GM21723 (cell line): ENCODE results near the gene SCGB3A2.
"Not testable (repeated sequence)": the region's sequence is repeated elsewhere in the genome, so short reads cannot be mapped to it uniquely, and the experiment has no call there.

Source experiments
- ATAC-seq: cut with Tn5 transposase; IDR thresholded peaks from one replicate; pipeline ENCODE4 v1.9.1; 2021; ENCODE audit warnings: mild to moderate bottlenecking, moderate library complexity; ENCODE audit not compliant: unreplicated experiment

Gene SCGB3A2

DNA sequence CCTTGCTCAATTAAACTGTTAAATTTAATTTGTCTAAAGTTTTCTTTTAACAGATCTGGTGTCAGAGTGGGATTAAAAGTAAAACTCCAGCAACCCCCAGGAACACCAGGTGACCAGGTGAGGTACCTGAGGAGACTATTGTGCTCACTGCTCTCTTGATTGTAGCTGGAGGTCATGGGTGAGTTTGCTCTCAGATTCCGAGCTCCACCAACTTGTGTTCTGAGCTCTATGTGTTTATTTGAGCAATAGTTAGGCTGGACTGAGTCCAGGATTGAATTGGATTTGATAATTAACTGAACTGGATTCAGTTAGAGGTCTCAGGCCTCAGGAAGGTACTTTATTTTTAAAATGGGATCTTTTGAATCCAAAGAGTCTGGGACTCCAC is 17.9 kb upstream of the SCGB3A2 start:
- no peak for ATAC-seq

DNA sequence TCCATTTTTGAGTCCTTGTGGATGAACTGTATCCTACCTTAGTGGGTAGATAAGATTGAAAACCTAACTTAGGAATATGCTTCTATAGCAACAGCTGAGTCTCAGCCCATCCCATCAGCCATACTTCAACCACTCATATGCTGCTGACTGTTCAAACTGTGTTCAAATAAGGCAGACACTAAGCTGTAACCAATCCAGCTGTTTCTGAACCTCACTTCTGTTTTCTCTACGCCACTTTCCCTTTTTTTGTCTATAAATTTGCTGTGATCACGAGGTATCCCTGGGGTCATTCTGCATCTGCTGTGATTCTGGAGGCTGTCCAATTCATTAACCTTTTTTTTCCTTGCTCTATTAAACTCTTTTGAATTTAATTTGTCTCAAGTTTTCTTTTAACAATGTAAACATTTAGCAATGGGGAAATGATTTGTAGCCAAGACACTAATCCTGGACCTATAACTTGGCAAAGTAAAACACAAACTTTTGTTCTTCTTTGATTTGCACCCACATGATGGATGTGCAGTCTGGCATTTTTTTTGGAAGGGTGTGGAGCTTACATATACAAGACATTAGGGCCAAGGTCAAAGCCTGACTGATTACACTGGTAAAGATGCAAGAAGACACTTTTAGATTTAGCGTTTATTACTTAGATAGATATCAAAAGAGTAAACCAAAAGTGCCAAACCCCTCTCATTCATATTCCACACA is 14.9 kb upstream of the SCGB3A2 start:
- ATAC-seq = no peak

DNA sequence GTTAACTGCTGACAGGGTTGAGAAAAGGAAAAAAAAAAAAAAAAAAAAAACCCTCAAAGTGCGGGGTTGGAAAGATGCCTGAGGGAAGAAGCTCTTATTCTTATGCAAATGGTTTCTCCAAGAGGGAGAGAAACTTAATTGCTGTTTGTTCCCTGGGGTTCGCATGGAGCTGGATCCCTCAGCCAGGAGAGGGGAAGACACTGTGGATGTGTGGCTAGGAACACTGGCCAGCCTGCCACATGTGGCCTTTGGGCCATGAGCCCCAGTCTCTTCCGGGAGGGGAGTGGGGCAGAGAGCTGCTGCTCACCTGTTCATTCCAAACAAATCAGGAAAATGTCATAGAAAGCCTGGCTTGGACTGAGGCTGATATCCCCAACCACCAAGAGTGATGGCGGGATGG is 9.4 kb upstream of the SCGB3A2 start:
- ATAC-seq = no peak

DNA sequence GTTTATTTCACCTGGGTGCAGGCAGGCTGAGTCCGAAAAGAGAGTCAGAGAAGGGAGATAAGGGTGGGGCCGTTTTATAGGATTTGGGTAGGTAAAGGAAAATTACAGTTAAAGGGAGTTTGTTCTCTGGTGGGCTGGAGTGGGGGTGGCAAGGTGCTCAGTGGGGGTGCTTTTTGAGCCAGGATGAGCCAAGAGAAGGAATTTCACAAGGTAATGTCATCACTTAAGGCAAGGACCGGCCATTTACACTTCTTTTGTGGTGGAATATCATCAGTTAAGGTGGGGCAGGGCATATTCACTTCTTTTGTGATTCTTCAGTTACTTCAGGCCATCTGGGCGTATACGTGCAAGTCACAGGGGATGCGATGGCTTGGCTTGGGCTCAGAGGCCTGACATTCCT is 8.6 kb upstream of the SCGB3A2 start:
- not testable (repeated sequence) for ATAC-seq

DNA sequence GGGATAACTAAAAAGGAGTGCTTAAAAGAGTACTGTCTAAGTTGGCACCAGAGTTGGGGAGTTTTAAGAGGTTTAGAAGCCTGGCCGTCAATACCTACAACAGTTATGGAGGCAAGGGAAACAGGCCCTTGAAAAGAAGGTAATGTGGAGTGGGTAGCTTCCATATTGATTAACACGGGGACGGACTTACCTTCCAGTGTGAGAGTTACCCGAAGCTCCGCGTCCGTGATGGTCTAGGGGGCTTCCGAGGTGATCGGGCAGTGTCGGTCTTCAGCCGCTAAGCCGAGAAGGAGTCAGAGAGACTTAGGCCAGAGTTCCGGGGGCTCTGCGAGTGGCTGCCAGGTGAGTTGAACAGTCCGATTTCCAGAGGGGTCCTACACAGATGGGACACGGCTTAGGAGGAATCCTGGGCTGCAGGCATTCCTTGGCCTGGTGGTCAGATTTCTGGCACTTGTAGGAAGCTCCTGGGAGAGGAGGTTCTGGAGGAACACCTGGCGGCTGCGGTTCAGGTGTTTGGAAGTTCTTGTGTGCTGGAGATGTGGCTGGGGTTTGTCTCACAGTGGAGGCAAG is 6.4 kb upstream of the SCGB3A2 start:
- not testable (repeated sequence) for ATAC-seq

DNA sequence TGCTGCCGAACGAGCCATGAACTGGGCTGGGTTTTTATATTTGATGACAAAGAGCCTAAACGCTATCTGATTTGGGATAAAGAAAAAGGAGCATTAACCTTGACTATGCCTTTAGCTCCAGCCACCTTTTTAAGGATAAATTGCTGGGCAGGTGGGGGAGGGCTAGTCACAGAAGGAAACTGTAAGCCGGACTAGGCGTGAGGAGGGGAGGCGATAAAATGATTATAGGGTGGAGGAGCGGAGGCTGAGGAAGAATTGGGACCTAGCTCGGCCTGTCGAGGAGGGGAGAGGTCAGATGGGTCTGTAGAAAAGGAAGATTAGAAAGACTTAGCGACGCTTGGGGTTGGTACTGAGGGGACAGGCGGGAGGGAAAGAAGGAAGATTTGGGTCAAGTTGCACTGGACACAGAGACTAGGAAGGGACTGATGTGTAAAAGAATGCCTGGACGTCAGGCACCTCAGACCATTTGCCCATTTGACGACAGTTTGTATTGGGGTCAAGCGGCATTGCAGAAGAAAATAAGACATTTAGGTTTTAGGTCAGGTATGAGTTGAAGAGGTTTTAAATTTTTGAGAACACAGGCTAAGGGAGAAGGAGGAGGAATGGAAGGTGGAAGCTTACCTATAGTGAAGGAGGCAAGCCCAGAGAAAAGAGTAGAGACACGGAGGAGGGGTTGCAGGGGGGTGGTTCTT is 5.6 kb upstream of the SCGB3A2 start:
- ATAC-seq = not testable (repeated sequence)

DNA sequence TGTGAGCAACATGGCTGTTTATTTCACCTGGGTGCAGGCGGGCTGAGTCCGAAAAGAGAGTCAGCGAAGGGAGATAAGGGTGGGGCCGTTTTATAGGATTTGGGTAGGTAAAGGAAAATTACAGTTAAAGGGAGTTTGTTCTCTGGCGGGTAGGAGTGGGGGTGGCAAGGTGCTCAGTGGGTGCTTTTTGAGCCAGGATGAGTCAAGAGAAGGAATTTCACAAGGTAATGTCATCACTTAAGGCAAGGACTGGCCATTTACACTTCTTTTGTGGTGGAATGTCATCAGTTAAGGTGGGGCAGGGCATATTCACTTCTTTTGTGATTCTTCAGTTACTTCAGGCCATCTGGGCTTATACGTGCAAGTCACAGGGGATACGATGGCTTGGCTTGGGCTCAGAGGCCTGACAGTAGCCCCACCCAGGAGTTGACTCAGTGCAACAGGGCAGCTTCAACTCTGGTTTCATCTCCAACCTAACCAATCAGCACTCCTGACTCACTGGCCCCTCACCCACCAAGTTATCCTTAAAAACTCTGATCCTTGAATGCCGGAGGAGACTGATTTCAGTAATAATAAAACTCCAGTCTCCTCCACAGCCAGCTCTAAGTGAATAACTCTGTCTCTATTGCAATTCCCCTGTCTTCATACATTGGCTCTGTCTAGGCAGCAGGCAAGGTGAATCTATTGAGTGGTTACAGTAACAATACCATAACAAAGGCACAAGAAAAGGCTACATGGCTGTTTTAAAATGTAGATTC is 4.2 kb upstream of the SCGB3A2 start:
- ATAC-seq = not testable (repeated sequence)

DNA sequence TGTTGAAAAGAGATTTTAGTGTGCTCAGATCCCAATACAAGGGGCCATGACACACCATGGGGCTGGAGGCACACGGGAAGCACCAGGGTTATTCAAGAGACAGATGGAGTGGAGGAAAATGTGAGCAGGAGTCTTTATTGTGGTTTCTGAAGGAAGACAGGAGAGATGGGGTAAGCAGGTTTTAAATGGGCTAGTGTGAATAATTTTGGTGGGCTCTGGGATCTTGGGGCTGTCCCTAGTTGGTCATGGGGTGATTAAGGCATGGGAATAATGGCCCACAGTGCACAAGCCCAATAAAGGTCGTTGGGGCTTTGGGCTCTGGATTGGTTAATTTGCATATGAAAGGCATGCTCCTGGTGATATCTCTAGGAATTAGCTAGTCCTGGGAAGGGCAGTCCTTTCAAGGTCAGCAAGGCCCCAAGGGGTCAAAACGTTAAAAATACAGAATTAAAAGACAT is 3.6 kb upstream of the SCGB3A2 start:
- ATAC-seq = no peak

DNA sequence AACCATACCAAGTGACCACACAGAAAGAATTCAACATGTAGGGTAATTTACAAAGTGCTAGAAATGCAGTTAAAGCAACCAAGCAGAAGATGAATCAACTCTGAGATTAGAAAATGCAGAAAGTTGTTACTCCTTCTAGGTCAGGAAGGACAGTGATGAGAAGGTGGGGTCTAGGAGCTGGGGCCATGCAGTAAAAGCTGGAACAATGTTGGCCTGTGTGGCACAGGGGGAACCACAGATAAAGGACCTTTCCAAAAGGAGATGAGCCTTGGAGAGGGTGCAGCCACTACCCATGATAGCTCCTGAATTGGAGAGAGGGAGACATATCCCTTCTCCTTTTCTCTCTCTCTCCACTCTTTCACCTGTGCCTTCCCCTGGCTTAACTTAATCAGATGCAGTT is 2.4 kb upstream of the SCGB3A2 start:
- ATAC-seq = no peak

DNA sequence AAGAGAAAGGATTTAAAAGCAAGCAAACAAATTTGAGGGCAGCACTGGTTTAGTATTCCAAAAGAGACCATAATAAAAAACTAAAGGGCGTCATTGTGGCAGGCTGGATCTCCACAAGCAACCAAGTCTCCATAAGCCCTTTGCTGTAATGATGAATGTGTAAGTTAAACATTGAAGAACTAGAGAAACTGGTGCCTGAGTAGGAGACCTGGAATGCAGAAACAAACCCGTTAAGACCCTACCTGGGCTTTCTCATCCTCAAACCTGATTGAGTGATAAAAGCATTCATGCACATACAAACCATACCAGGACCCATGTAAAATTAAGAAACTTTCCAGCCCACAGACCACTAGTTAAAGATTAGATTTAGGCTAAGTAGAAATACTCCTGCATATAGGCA is 1.9 kb upstream of the SCGB3A2 start:
- ATAC-seq = no peak

DNA sequence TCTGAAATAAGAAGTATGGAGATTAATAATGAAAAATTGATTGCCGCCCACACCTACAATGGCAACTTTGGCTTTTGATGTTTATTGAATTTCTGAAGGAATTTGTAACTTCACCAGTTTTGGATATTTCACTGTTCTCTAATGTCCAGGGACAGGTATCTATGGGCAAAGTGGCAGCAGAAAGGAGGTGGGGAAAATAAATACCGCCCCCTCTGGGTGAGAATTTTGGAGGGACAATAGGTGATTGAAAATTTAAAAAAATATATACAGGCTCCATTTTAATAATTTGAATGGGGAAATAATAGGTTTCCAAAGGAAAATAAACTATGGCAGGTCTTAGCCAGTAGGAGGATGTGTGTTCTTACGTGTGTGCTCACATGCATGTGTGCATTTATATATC is 1.3 kb downstream of the SCGB3A2 start:
- no peak for ATAC-seq

DNA sequence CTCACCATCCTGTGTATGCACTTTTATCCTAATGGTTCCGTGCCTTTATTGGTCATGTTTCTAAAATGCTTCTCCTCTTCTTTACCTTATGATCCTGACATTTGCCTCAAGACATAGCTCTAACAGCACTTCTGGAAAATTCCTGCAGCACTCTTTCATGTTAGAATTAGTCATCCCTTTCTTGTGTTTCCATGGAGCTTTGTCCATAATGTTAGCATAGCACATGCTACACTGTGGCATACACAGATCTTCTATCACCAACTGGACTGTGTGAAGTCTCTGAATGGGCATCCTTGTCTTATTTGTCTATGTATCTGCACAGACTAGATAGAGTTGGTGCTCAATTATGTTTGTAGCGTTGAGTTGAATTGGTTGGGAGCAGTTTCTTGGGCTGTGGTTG is 2.0 kb downstream of the SCGB3A2 start:
- no peak for ATAC-seq

DNA sequence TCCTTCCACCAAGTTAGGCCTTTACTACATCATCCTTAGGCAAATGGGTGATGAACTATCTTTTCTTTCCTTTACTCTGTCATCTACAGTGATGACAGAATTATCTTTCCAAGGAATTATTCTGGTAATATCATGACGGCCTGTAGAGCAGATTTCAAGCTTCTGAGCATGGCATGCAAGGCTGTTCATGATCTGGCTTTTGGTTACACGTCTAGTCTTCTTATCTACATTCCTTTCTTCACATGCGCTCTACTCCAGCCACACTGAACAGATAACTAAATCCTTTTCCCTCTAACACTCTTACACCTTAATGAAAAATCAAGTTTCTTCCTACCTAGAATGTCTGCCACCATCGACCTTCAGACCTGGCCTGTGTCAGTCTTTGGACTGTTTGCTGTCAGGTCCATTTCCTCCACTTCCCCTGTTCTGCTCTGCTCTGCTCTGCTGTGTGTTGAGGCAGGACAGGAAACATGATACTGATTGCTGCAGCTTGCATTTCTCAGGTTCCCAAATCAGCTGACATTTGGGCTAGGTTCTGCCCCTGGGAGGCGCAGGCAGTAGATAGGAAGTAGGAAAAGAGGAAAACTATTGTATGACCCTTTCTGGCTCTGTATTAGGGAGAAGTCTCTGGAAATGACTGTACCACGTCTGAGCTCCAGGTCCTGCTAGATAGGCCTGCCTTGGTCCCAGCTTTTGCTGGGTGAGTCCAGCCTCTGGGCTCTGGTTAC is 4.2 kb downstream of the SCGB3A2 start:
- no peak for ATAC-seq

DNA sequence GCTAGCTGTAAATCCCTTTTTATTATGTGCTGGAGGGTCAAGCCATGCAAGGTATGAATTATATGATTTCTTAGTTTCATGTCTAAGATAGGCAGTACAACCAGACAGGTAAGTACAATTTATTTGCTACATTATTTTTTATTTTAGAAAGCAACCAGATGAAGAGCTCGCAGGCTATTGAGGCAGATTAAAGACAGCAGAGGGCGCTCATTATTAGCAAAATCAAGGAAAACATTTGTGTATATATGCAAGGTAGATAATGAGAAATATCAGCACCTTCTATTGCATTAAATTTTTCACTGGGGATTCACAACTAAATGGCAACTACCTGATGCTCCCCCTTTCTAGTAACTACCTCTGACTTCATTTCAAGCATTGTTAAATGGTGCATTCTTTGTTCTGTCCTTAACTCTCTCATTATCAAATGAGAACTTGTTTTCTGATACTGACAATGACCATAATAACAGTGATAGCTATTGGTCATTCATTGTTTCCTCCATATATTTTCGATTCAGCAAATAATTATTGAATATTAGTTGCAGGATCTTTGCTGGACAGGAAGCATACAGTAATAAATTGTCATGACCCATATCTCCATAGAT is 8.6 kb downstream of the SCGB3A2 start:
- no peak for ATAC-seq

DNA sequence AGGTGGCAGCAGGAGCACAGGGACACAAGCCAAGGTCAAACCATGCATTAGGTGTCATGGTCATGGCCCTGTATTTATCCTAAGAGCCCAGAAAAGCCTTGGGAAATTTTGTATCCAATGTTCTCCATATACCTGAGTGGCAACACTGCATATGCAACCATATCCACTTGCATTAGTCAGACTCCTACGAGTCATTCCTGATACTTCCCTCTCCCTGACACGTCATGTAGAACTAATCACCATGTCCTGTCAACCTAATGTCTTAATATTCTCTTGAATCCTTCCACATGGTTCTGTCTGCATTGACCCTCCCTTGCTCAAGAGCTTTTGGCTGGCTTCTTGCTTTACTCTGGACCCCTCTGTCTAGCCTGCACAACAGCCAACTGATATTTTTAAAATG is 9.4 kb downstream of the SCGB3A2 start:
- no peak for ATAC-seq

DNA sequence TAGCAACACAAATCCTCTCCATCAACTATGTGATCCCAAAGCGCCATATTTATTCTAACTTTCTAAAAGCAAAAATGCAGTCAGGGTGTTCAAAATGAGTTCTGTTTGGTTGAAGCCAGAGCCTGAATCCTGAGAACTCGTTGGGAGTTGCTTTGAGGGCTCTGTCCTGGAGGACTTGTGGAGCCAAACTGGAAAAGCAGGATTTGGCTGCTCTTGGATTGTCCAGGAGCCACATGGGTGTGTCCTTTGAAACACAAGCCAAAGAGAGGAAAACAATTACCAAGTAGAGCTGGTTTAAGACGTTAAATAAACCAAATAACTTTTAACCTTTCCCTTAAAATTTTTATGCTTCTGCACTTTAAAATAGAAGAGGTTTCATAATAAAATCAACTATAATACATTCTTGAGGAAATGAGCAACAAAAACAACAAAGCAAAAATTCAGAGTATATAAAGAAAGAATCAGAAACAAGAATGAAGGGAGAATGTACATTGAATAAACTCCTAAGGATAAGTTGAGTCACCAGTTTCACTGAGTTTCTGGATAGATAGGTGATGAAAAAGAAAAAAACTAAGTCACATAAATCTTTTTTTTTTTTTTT is 14.3 kb downstream of the SCGB3A2 start:
- no peak for ATAC-seq

DNA sequence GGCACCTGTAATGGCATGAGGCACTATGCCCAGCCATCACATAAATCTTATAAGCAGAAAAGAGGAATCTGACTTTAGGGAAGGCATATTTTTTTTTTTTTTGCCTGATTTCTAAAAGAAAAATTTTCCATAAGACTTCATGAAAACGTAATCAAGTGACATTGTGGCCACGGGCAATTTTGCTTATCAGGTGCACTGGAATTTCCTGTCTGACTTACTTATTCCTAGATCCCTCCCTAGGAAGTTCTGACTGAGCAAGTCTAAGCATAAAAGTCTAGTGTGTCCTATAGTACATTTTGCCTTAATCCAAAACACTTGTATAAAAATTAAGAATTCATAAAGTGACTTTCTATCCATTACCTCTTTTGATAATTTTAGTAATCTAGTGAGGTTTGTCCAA is 15.3 kb downstream of the SCGB3A2 start:
- ATAC-seq = no peak

DNA sequence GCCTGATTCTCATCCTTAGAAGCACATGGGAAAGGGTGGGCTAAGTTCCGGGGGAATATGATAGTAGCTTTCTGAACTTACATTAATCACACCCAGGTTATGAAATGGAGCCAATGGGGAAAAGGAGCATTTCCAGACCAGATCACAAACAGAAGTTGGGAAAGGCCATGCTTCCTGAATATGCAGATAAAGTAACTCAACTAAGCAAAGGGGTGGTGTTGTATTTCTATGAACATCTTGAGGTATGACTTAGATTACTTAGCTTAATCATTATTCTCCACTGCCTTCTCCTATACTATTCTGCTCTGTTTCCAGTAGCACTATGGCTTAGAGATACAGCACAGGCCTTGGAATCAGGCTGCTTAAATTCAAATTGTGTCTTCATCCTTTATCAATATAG is 17.4 kb downstream of the SCGB3A2 start:
- no peak for ATAC-seq

DNA sequence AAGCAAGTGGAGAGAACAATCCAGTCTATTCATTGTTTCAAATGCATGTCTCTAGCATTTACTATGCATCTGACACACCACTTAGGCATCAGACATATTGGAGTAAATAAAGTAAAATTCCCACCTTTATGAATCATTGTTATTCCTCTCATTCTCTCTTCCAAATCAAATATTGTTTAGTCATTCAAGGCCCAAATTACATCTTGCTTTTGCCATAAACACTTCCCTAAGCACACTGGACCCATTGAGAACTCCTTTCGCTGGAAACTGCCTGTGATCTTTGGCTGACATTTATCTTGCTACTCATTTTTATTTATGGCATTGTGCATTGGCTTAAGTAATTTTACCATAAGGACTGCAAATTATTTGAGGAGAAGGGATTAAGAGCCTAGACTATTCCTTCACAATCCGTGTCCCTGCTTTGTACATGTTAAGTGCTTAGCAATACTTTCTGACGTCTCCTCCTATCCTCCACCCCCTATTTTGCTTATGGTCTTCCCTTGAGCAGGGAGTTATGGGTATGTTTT is 20.4 kb downstream of the SCGB3A2 start:
- no peak for ATAC-seq

DNA sequence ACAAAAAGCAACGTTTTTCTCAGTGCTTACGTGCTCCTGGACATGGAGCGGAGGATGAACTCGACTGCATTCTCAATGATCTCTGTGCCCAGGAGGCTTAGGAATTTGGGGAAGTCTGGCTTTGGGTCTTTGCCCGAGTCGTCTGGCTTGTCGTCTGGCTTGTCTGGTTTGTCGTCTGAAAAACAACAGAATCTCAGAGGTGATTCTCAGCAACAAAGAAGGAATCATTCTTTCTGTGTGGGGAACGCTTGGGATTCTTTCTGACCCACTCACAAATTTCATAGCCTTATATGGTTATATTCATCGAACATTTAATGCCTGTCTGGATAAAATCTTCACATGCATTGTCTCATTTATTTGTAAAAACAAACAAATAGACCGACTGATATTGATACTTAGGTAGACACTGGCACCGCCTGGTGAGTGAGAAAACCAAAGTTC is 23.1 kb downstream of the SCGB3A2 start:
- no peak for ATAC-seq
